Thyroid gland (tissue), 4 donors: ENCODE measurements around the gene ATP1A2. TPM values are rescaled to one million over a fixed set of nuclear protein-coding genes. Genes with fewer than 3 reads are reported as not detected.
A peak's percentile ranks its signal among the peaks of the same experiment; 100 is the strongest.

Experiments used
- DNase-seq, 2 donors: peaks; one replicate each; pipeline ENCODE4 v3.0.0-alpha.2; 2019
- H3K27ac ChIP-seq, 3 donors: fragments of 200-600 bp; sonication (generic); 1 replicate in 2 of 3; 2 replicates in 1 of 3; pipeline ENCODE4 v1.5.1; 2016 to 2019; ENCODE audit warnings: mild to moderate bottlenecking in 1 of 3, moderate library complexity in 1 of 3
- H3K27me3 ChIP-seq: fragments of 200-600 bp; sonication (generic); one replicate; pipeline ENCODE4 v1.5.1; 2019
- H3K36me3 ChIP-seq, 2 donors: fragments of 200-600 bp; sonication (generic); one replicate each; pipeline ENCODE4 v1.5.1; 2016 to 2019
- H3K4me1 ChIP-seq, 2 donors: fragments of 200-600 bp; sonication (generic); one replicate each; pipeline ENCODE4 v1.5.1; 2017 to 2019
- H3K4me3 ChIP-seq, 3 donors: fragments of 200-600 bp; sonication (generic); replicated peaks in 1 of 3; 1 replicate in 2 of 3; 2 replicates in 1 of 3; pipeline ENCODE4 v1.5.1; 2016; ENCODE audit warnings: mild to moderate bottlenecking in 1 of 3
- H3K9me3 ChIP-seq: fragments of 200-600 bp; sonication (generic); one replicate; pipeline ENCODE4 v1.5.1; 2017
- POLR2A ChIP-seq, 2 donors: fragments of 450-650 bp; IDR thresholded peaks; one replicate each; pipeline ENCODE4 v1.6.1; 2017; ENCODE audit warnings: antibody characterized with exemption in 2 of 2, mild to moderate bottlenecking in 2 of 2, moderate library complexity in 1 of 2
- WGBS, 2 donors: methylation state at CpG; one replicate each; pipeline ENCODE4 v1.1.5; 2017; 5-methylcytosine and 5-hydroxymethylcytosine counted together
- intact Hi-C: fragments of 100-400 bp; cut with DNase I; formaldehyde crosslinking; loops from one replicate; pipeline ENCODE4 v1.15.1; 2023
- total RNA-seq, 4 donors: library from RNA; depleted of rRNA; stranded (reverse); fragments of >200 nt; gene quantifications; one replicate each; pipeline ENCODE4 v1.2.3, GENCODE V29; 2016
- TF ChIP-seq, protein P1 (sequence below), 6 experiments: fragments of 200-600 bp in 3 of 6; fragments of 450-650 bp in 3 of 6; sonication (generic) in 3 of 6; IDR thresholded peaks; one replicate each; pipeline ENCODE4 v1.5.1; 2016 to 2019; ENCODE audit warnings: antibody characterized with exemption in 6 of 6, mild to moderate bottlenecking in 2 of 6, inconsistent platforms in 1 of 6, moderate library complexity in 1 of 6

ATP1A2 gene
- total RNA-seq, 4 donors from 2014 or later, result 1.1 to 4.2 (median 2.6) TPM

GRCh38 chr1:160112357-160112756 lies 3.2 kb upstream of the ATP1A2 start:
- DNase-seq, result no peak

GRCh38 chr1:160113407-160113806 lies 2.2 kb upstream of the ATP1A2 start:
- 82 to 87% methylated on average over 6 to 8 of the region's 8 CpGs for WGBS, 2 donors
- TF ChIP-seq, protein P1, sequence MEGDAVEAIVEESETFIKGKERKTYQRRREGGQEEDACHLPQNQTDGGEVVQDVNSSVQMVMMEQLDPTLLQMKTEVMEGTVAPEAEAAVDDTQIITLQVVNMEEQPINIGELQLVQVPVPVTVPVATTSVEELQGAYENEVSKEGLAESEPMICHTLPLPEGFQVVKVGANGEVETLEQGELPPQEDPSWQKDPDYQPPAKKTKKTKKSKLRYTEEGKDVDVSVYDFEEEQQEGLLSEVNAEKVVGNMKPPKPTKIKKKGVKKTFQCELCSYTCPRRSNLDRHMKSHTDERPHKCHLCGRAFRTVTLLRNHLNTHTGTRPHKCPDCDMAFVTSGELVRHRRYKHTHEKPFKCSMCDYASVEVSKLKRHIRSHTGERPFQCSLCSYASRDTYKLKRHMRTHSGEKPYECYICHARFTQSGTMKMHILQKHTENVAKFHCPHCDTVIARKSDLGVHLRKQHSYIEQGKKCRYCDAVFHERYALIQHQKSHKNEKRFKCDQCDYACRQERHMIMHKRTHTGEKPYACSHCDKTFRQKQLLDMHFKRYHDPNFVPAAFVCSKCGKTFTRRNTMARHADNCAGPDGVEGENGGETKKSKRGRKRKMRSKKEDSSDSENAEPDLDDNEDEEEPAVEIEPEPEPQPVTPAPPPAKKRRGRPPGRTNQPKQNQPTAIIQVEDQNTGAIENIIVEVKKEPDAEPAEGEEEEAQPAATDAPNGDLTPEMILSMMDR (IDR thresholded peaks at IDR 0.05), result no peak
- no peak for TF ChIP-seq POLR2A (IDR thresholded peaks at IDR 0.05)
- intact Hi-C loops, result no loop called here
- no peak for DNase-seq
- Histone ChIP-seq H3K4me1 (peaks cover 10 to 12% of the 10 kb centered on the region in 2 donors), H3K36me3 (no peaks in the 10 kb centered on the region), H3K4me3 (no peak overlapping the region), H3K9me3 (no peaks in the 10 kb centered on the region), H3K27me3 (no peaks in the 10 kb centered on the region), H3K27ac (no peak overlapping the region)

More at GRCh38 chr1:160112357-160112756, 3.2 kb upstream of the ATP1A2 start:
- Histone ChIP-seq H3K36me3 (no peaks in the 10 kb centered on the region), H3K9me3 (no peaks in the 10 kb centered on the region), H3K27me3 (no peaks in the 10 kb centered on the region), H3K27ac (no peak overlapping the region), H3K4me3 (no peak overlapping the region), H3K4me1 (peaks cover 0 to 1% of the 10 kb centered on the region in 2 donors)
- WGBS, 2 donors, result 83 to 87% methylated on average over 12 of the region's 12 CpGs
- TF ChIP-seq, protein P1 (IDR thresholded peaks at IDR 0.05), result no peak
- TF ChIP-seq POLR2A (IDR thresholded peaks at IDR 0.05), result no peak
- intact Hi-C loops, result no loop called here

DNA sequence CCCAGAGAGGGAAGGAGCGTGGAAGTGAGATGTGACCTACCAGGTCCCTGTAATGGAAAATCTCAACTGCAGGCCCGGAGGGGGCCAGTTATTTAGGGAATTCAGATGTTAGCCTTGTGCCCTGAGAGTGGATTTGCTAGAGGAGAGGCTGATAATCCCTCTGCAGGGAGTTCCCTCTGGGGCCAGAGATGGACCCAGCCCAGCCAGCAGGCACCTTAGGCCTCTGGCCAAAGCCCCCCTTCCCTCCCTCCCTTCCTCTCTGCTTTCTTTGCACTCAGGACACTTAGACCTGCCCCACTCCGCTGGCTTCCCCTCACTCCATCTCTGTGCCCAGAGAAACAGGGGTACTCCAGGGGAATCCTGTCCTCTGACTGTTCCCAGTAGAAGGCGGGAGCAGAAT lies 1.5 kb upstream of the ATP1A2 start:
- peaks cover 12% of the 10 kb centered on the region in 2 donors for H3K4me1 ChIP-seq
- intact Hi-C loops, result no loop called here

GRCh38 chr1:160116283-160117147 lies 956 bp downstream of the ATP1A2 start:
- peak in 1 of 2 donors; percentile 29 for DNase-seq
- TF ChIP-seq POLR2A (IDR thresholded peaks at IDR 0.05), result no peak
- TF ChIP-seq, protein P1 (IDR thresholded peaks at IDR 0.05), result no peak
- H3K4me3 ChIP-seq, result no peak overlapping the region
- peaks cover 12% of the 10 kb centered on the region in 2 donors for H3K4me1 ChIP-seq
- WGBS, 2 donors, result 59 to 61% methylated on average over 8 to 12 of the region's 12 CpGs
- H3K27ac ChIP-seq, result no peak overlapping the region
- H3K27me3 ChIP-seq, result no peaks in the 10 kb centered on the region
- H3K9me3 ChIP-seq, result no peaks in the 10 kb centered on the region
- H3K36me3 ChIP-seq, result no peaks in the 10 kb centered on the region
- intact Hi-C loops, result no loop called here

More for the DNA sequence above, 1.5 kb upstream of the ATP1A2 start:
- Histone ChIP-seq H3K4me3 (no peak overlapping the region), H3K27ac (no peak overlapping the region), H3K36me3 (no peaks in the 10 kb centered on the region), H3K9me3 (no peaks in the 10 kb centered on the region), H3K27me3 (no peaks in the 10 kb centered on the region)
- DNase-seq, result peak; percentile 32 to 49
- TF ChIP-seq POLR2A (IDR thresholded peaks at IDR 0.05), result no peak
- TF ChIP-seq, protein P1 (IDR thresholded peaks at IDR 0.05), result no peak
- WGBS, 2 donors, result 54 to 68% methylated on average over 4 of the region's 4 CpGs

DNA sequence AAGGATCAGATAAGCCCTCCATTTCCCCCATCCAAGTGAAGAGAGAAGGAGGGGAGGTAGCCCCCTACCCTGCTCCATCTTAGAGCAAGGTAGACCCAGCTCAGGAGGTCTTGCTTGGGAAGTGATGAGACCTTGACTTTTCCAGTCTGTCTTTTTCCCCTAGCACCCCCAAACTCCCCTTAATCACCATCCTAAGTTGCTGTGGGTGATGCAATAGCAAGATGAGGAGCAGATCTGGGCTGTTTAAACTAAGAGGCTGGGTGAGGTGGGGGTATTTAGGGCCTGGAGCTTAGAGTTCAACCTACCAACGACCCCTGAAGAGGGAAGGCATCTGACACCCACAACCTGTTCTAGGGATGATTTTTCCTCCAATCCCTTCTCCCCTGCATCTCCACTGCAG lies 1.7 kb downstream of the ATP1A2 start:
- TF ChIP-seq, protein P1 (IDR thresholded peaks at IDR 0.05), result no peak
- Histone ChIP-seq H3K4me3 (no peak overlapping the region), H3K27me3 (no peaks in the 10 kb centered on the region), H3K27ac (no peak overlapping the region), H3K9me3 (no peaks in the 10 kb centered on the region), H3K4me1 (peaks cover 12% of the 10 kb centered on the region in 2 donors), H3K36me3 (no peaks in the 10 kb centered on the region)
- WGBS, 2 donors, result 0 to 18% methylated on average over 1 of the region's 1 CpG
- no peak for DNase-seq
- intact Hi-C loops, result no loop called here
